WTC11 (cell line): ENCODE data around the gene CHST14.

Experiments
- CTCF ChIP-seq: fragments of 200-600 bp; IDR thresholded peaks from 2 replicates; pipeline ENCODE4 v1.8.0; 2022; ENCODE audit warnings: antibody characterized with exemption
- ESRRA ChIP-seq: sonication (generic); formaldehyde crosslinking; IDR thresholded peaks from 2 replicates; pipeline ENCODE4 v1.8.1; 2022; ENCODE audit warnings: mild to moderate bottlenecking, missing genetic modification reagents, borderline replicate concordance
- ETV6 ChIP-seq: sonication (generic); formaldehyde crosslinking; IDR thresholded peaks from 2 replicates; pipeline ENCODE4 v1.8.1; 2022; ENCODE audit warnings: mild to moderate bottlenecking, missing genetic modification reagents
- NR1H2 ChIP-seq: sonication (generic); formaldehyde crosslinking; IDR thresholded peaks from 2 replicates; pipeline ENCODE4 v1.9.0; 2021; ENCODE audit warnings: mild to moderate bottlenecking, moderate library complexity, missing genetic modification reagents
- TF ChIP-seq, protein P1 (sequence below): sonication (generic); formaldehyde crosslinking; IDR thresholded peaks from 2 replicates; pipeline ENCODE4 v1.8.1; 2022; ENCODE audit warnings: low read depth, mild to moderate bottlenecking, moderate library complexity, missing genetic modification reagents, borderline replicate concordance

- no peak for TF ChIP-seq CTCF
- TF ChIP-seq, protein P1, sequence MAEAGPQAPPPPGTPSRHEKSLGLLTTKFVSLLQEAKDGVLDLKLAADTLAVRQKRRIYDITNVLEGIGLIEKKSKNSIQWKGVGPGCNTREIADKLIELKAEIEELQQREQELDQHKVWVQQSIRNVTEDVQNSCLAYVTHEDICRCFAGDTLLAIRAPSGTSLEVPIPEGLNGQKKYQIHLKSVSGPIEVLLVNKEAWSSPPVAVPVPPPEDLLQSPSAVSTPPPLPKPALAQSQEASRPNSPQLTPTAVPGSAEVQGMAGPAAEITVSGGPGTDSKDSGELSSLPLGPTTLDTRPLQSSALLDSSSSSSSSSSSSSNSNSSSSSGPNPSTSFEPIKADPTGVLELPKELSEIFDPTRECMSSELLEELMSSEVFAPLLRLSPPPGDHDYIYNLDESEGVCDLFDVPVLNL = no peak
- TF ChIP-seq ETV6 (CRISPR knock-in tag) = no peak
- TF ChIP-seq ESRRA (CRISPR knock-in tag) = no peak
- TF ChIP-seq NR1H2 (CRISPR knock-in tag) = no peak
Observed at GRCh38 chr15:40452296-40453090, 18.3 kb upstream of the CHST14 start.
